HEK293T (cell line): ENCODE results near the gene IGSF9B.

Experiments
- CTCF ChIA-PET: fragments of 350-600 bp; formaldehyde crosslinking; extraction: SDS; loops from one replicate; lab custom pipeline; 2021; ENCODE audit warnings: antibody characterized with exemption, inconsistent platforms; lab: Yijun Ruan, JAX
- POLR2A ChIA-PET: fragments of 350-600 bp; formaldehyde crosslinking; extraction: SDS; loops from one replicate; lab custom pipeline; 2020; ENCODE audit warnings: antibody characterized with exemption, inconsistent platforms; lab: Yijun Ruan, JAX
- DNase-seq: peaks from one replicate; pipeline ENCODE4 v3.0.0; 2012; ENCODE audit warnings: mixed read lengths; ENCODE audit errors: extremely low spot score
- ARNT ChIP-seq: fragments of 450-650 bp; IDR thresholded peaks from 2 replicates; pipeline ENCODE4 v1.6.1; 2017; ENCODE audit warnings: mild to moderate bottlenecking
- BHLHE40 ChIP-seq: fragments of 450-650 bp; IDR thresholded peaks from 2 replicates; pipeline ENCODE4 v1.6.1; 2016; ENCODE audit warnings: mild to moderate bottlenecking, moderate library complexity, borderline replicate concordance
- CTBP1 ChIP-seq: fragments of 450-650 bp; IDR thresholded peaks from 2 replicates; pipeline ENCODE4 v1.6.1; 2016; ENCODE audit warnings: borderline replicate concordance
- ELF4 ChIP-seq: fragments of 450-650 bp; IDR thresholded peaks from 2 replicates; pipeline ENCODE4 v1.6.1; 2017; ENCODE audit warnings: antibody characterized with exemption
- FOXA1 ChIP-seq: fragments of 450-650 bp; IDR thresholded peaks from 2 replicates; pipeline ENCODE4 v1.6.1; 2016; ENCODE audit warnings: mild to moderate bottlenecking
- FOXK2 ChIP-seq: fragments of 450-650 bp; IDR thresholded peaks from 2 replicates; pipeline ENCODE4 v1.6.1; 2016; ENCODE audit warnings: mild to moderate bottlenecking
- FOXM1 ChIP-seq: fragments of 450-650 bp; IDR thresholded peaks from 2 replicates; pipeline ENCODE4 v1.6.1; 2017; ENCODE audit warnings: mild to moderate bottlenecking, borderline replicate concordance
- HDGF ChIP-seq: fragments of 450-650 bp; IDR thresholded peaks from 2 replicates; pipeline ENCODE4 v1.6.1; 2017; ENCODE audit warnings: antibody characterized with exemption, borderline replicate concordance
- L3MBTL2 ChIP-seq: fragments of 450-650 bp; conservative IDR thresholded peaks from 2 replicates; pipeline ENCODE4 v1.6.1; 2016; ENCODE audit warnings: mild to moderate bottlenecking
- LEF1 ChIP-seq: fragments of 450-650 bp; IDR thresholded peaks from 2 replicates; pipeline ENCODE4 v1.6.1; 2017; ENCODE audit warnings: mild to moderate bottlenecking, borderline replicate concordance
- NFRKB ChIP-seq: fragments of 450-650 bp; IDR thresholded peaks from 2 replicates; pipeline ENCODE4 v1.6.1; 2016; ENCODE audit warnings: mild to moderate bottlenecking, moderate library complexity
- SP1 ChIP-seq: fragments of 450-650 bp; IDR thresholded peaks from 2 replicates; pipeline ENCODE4 v1.6.1; 2017
- SUZ12 ChIP-seq: fragments of 450-650 bp; IDR thresholded peaks from 2 replicates; pipeline ENCODE4 v1.6.1; 2016; ENCODE audit warnings: mild to moderate bottlenecking
- TARDBP ChIP-seq: fragments of 450-650 bp; IDR thresholded peaks from 2 replicates; pipeline ENCODE4 v1.6.1; 2016
- ZNF384 ChIP-seq: fragments of 450-650 bp; IDR thresholded peaks from 2 replicates; pipeline ENCODE4 v1.6.1; 2016
- TF ChIP-seq, protein P1 (sequence below): fragments of 450-650 bp; IDR thresholded peaks from 2 replicates; pipeline ENCODE4 v1.6.1; 2016

IGSF9B gene

DNA sequence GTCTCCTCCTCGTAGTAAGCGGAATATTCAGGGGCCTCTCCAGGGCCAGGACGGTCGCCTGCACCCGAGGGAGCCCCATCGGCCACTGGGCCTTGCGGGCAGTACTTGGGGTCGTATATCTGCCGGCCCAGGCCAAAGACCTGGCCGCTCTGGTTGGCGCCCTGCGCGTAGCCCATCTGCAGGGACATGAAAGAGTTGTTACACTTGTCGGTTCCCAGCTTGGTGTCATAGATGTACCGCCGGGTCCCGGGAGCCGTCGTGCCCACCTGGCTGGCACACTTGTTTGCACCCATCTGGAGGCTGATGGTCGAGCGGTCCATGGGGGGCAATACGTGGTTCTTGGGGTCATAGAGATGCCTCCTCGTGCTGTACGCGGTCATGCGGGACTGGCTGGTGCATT is 92.0 kb downstream of the IGSF9B start:
- TF ChIP-seq CTBP1 (no peak), NFRKB (no peak), L3MBTL2 (no peak), FOXA1 (no peak), BHLHE40 (no peak), FOXK2 (no peak), ARNT (no peak), ZNF384 (no peak), TARDBP (no peak), HDGF (no peak), FOXM1 (no peak), SUZ12 (no peak), SP1 (no peak), LEF1 (no peak), ELF4 (no peak)
- TF ChIP-seq, protein P1, sequence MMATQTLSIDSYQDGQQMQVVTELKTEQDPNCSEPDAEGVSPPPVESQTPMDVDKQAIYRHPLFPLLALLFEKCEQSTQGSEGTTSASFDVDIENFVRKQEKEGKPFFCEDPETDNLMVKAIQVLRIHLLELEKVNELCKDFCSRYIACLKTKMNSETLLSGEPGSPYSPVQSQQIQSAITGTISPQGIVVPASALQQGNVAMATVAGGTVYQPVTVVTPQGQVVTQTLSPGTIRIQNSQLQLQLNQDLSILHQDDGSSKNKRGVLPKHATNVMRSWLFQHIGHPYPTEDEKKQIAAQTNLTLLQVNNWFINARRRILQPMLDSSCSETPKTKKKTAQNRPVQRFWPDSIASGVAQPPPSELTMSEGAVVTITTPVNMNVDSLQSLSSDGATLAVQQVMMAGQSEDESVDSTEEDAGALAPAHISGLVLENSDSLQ: no peak
- ChIA-PET POLR2A (no interaction called here), CTCF (no interaction called here)
- no peak for DNase-seq

- CTCF ChIA-PET: no interaction called here
- TF ChIP-seq LEF1: no peak
- no peak for TF ChIP-seq SP1
- no peak for TF ChIP-seq CTBP1
- no peak for TF ChIP-seq SUZ12
- TF ChIP-seq ELF4: no peak
- TF ChIP-seq BHLHE40: no peak
- TF ChIP-seq FOXM1: no peak
- TF ChIP-seq TARDBP: no peak
- TF ChIP-seq FOXA1: no peak
- TF ChIP-seq FOXK2: no peak
- POLR2A ChIA-PET: no interaction called here
- no peak for DNase-seq
These were observed 96.6 kb downstream of the IGSF9B start for GRCh38 chr11:133860151-133860550.
